GM19351 (cell line): ENCODE results near the gene METTL16.
"Not testable (repeated sequence)": the region's sequence is repeated elsewhere in the genome, so short reads cannot be mapped to it uniquely, and the experiment has no call there.

Experiments used
- ATAC-seq: cut with Tn5 transposase; IDR thresholded peaks from one replicate; pipeline ENCODE4 v1.9.1; 2021; ENCODE audit warnings: mild to moderate bottlenecking, moderate library complexity; ENCODE audit not compliant: unreplicated experiment

METTL16 gene

GRCh38 chr17:2511462-2512369 lies at the start of gene METTL16:
METTL16 (minus strand) TSS chr17:2511888; CDS start chr17:2502331, 9,557 bp downstream.
- ATAC-seq = peak; percentile 99

- ATAC-seq = no peak
These were observed 49.0 kb upstream of the METTL16 start for GRCh38 chr17:2560658-2561057.

- no peak for ATAC-seq
These were observed 40.2 kb upstream of the METTL16 start for GRCh38 chr17:2551928-2552327.

GRCh38 chr17:2551493-2551892 lies 39.8 kb upstream of the METTL16 start:
- no peak for ATAC-seq

GRCh38 chr17:2549392-2550211 lies 37.9 kb upstream of the METTL16 start:
- no peak for ATAC-seq

GRCh38 chr17:2548026-2548425 lies 36.3 kb upstream of the METTL16 start:
- not testable (repeated sequence) for ATAC-seq

GRCh38 chr17:2547176-2547575 lies 35.5 kb upstream of the METTL16 start:
- no peak for ATAC-seq

GRCh38 chr17:2545393-2545792 lies 33.7 kb upstream of the METTL16 start:
- ATAC-seq = no peak

- peak; percentile 70 for ATAC-seq
These were observed 30.8 kb upstream of the METTL16 start for GRCh38 chr17:2542456-2542855.

GRCh38 chr17:2542056-2542455 lies 30.4 kb upstream of the METTL16 start:
- no peak for ATAC-seq

GRCh38 chr17:2537579-2537978 lies 25.9 kb upstream of the METTL16 start:
- not testable (repeated sequence) for ATAC-seq

GRCh38 chr17:2532146-2532720 lies 20.5 kb upstream of the METTL16 start:
- no peak for ATAC-seq

- ATAC-seq = not testable (repeated sequence)
These were observed 19.7 kb upstream of the METTL16 start for GRCh38 chr17:2531243-2531954.

- not testable (repeated sequence) for ATAC-seq
These were observed 10.2 kb upstream of the METTL16 start for GRCh38 chr17:2521775-2522410.

- no peak for ATAC-seq
These were observed 9.6 kb upstream of the METTL16 start for GRCh38 chr17:2521257-2521656.

GRCh38 chr17:2517539-2517938 lies 5.9 kb upstream of the METTL16 start:
- no peak for ATAC-seq

- ATAC-seq = no peak
These were observed 588 bp downstream of the METTL16 start for GRCh38 chr17:2511138-2511461.

GRCh38 chr17:2510559-2510958 lies 1.1 kb downstream of the METTL16 start:
- ATAC-seq = no peak

- ATAC-seq = no peak
These were observed 3.7 kb downstream of the METTL16 start for GRCh38 chr17:2508035-2508434.

GRCh38 chr17:2507015-2507414 lies 4.7 kb downstream of the METTL16 start:
- ATAC-seq = not testable (repeated sequence)
